Measurements from ENCODE around the gene ISOC2.
A peak's percentile ranks its signal among the peaks of the same experiment; 100 is the strongest.

Gene ISOC2, protein sequence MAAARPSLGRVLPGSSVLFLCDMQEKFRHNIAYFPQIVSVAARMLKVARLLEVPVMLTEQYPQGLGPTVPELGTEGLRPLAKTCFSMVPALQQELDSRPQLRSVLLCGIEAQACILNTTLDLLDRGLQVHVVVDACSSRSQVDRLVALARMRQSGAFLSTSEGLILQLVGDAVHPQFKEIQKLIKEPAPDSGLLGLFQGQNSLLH

DNA sequence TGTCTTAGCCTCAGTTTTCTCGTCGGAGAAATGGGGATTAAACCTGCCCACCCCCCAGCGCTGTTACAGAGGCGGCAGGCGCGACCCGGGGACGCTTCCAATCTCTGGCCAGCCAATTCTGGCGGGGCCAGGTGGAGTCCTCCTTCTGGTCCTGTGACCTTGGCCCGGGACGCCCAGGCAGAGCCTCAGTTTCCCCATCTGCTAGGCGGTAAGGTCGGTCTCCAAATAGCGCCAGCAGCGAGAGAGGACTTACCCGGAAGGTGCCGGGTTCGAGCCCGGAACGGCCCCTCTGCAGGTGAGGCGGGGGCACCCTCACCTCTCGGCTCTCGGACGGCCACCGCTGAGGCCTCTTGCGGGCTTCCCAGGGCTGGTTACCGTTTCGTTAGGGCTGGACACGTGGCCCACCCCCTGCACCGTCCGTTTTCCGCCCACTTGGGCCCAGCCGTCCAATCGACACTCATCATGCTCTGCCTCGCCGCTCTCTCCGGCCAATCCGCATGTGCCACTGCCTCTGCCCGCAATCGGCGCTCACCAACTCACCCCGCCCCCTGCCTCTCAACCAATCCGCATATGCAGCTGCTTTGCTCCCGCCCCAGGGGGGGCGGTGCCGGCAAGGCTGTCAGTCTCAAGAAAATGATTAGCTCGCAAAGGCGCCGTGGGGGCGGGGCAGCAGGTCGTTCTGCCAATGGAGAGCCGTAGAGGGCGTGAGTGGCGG lies at the start of gene ISOC2:
Gene ISOC2, minus strand, starts transcription at position 384 of the 715 bp plus-strand sequence. CDS start 5,156 bp downstream, outside the sequence.
- TF ChIP-seq, protein P1, sequence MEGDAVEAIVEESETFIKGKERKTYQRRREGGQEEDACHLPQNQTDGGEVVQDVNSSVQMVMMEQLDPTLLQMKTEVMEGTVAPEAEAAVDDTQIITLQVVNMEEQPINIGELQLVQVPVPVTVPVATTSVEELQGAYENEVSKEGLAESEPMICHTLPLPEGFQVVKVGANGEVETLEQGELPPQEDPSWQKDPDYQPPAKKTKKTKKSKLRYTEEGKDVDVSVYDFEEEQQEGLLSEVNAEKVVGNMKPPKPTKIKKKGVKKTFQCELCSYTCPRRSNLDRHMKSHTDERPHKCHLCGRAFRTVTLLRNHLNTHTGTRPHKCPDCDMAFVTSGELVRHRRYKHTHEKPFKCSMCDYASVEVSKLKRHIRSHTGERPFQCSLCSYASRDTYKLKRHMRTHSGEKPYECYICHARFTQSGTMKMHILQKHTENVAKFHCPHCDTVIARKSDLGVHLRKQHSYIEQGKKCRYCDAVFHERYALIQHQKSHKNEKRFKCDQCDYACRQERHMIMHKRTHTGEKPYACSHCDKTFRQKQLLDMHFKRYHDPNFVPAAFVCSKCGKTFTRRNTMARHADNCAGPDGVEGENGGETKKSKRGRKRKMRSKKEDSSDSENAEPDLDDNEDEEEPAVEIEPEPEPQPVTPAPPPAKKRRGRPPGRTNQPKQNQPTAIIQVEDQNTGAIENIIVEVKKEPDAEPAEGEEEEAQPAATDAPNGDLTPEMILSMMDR (IDR thresholded peaks at IDR 0.05; ENCODE audit: control extremely low read depth, extremely low read depth, low read depth, missing control alignments): no peak
- ChIA-PET CTCF (interaction anchor here (1.0 to 2.7 kb wide), 3 partner anchors 43 to 301 kb away, joined by 3 to 25 read pairs (median 3); no protein-coding TSS in a partner anchor), POLR2A (interaction anchor here (0.7 to 1.0 kb wide), 5 partner anchors 15 to 122 kb away, joined by 3 to 9 read pairs (median 4); partner anchors contain the start of genes KMT5C, NAT14, UBE2S and ZNF628)
- peak; percentile 100 for DNase-seq (ENCODE audit: extremely low spot score)

DNA sequence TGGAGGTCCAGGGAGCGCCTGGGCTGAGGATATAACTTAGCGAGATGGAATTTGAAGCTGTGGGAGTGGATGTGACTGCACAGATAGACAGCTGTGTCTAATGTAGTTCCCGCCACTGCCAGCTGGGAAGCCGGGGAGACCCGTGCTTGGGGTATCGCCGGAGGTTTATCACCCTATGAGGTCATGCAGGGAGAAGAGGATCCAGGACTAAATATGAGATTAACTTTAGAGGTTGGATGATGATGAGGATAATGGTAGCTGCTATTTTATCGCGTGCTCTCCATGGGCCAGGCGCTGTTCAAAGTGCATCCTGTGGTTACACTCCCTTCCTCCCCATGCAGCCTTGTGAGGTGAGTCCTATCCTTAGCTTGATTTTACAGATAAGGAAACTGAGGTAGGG lies 46.7 kb upstream of the ISOC2 start:
- TF ChIP-seq, protein P1 (IDR thresholded peaks at IDR 0.05; ENCODE audit: control extremely low read depth, extremely low read depth, low read depth, missing control alignments): no peak
- no peak for DNase-seq (ENCODE audit: extremely low spot score)
- ChIA-PET POLR2A (no interaction called here), CTCF (interaction anchor here (0.6 to 1.4 kb wide), 8 partner anchors 8 to 367 kb away, joined by 3 to 7 read pairs (median 3); no protein-coding TSS in a partner anchor)

DNA sequence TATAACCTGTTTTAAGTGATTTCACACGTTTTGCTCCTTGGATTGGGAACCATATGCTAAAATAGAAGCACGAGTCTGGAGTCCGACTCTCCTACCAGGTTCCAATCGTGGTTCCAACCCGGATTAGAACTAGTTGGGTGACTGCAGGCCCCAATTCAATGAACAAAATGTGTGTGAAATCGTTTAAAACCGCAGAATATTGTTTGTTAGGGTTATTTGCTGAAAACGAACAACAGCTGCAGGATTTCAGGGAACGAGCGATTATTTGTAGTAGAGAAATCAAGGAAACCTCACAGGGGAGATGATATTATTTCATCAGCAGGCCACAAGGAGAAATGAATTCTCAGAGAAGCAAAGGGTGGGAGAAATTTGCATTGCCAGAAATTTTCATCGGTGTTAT lies 43.5 kb upstream of the ISOC2 start:
- ChIA-PET CTCF (interaction anchor here (1.0 to 5.0 kb wide), 24 partner anchors 9 to 624 kb away, joined by 3 to 59 read pairs (median 8); partner anchors contain the start of genes CCDC106, ISOC2, KMT5C and NAT14), POLR2A (no interaction called here)
- DNase-seq (ENCODE audit: extremely low spot score): no peak
- TF ChIP-seq, protein P1 (IDR thresholded peaks at IDR 0.05; ENCODE audit: control extremely low read depth, extremely low read depth, low read depth, missing control alignments): no peak

DNA sequence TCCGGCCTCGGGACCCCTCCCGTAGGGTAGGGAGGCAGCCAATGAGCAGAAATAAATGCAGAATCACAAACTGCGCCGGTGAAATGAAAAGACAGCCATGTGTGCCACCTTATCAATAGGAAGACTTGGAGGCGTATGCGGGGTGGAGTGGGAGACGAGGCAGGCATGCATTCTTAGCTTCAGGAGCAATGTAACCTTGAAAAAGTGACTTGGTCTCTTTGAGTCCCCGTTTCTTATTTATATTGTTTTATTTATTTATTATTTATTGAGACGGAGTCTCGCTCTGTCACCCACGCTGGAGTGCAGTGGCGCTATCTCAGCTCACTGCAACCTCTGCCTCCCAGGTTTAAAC lies 42.8 kb upstream of the ISOC2 start:
- ChIA-PET CTCF (interaction anchor here (0.6 to 5.0 kb wide), 53 partner anchors 10 to 623 kb away, joined by 3 to 59 read pairs (median 4); partner anchors contain the start of genes CCDC106, ISOC2, KMT5C and NAT14), POLR2A (no interaction called here)
- no peak for DNase-seq (ENCODE audit: extremely low spot score)
- TF ChIP-seq, protein P1 (IDR thresholded peaks at IDR 0.05; ENCODE audit: control extremely low read depth, extremely low read depth, low read depth, missing control alignments): no peak

DNA sequence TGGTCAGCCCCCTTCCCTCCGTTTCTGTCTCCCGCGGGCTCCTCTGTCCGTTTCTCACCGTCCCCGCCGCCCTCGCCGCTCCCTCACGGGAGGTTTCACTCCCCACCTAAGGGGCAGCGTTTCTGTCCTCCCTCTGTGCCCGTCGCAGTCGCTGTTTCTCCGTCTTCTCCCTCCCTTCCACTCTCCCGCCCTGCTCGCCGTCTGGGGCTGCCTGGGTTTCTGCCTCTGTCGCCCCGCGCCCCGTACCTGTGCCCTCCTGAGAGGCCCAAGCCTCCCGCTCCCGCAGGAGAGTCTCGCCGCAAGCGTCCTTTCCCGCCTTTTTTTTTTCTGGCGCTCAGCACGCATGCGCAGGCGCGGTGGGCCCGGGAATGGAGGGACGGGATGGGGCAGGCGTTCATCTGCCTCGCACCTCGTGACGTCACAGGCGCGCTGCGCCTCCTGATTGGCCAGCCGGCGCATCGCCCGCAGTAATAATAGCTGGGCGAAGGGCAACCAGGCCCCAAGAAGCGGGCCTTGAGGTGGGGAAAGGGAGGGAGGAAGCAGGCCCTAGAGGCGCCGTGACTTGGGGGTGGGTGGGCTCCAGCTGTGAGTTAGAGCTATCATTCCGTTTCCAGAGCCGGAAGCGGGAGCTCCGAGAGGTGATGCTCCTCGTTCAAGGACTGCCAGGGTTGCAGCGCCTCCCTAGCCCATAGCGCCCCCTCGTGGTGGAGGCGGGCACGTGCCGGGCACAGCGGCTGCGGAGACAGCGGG lies 42.2 kb upstream of the ISOC2 start:
- POLR2A ChIA-PET: no interaction called here
- TF ChIP-seq, protein P1 (IDR thresholded peaks at IDR 0.05; ENCODE audit: control extremely low read depth, extremely low read depth, low read depth, missing control alignments): peak; percentile 97
- peak; percentile 99 for DNase-seq (ENCODE audit: extremely low spot score)
- CTCF ChIA-PET: interaction anchor here (0.6 to 5.0 kb wide), 55 partner anchors 10 to 1027 kb away, joined by 3 to 59 read pairs (median 4); partner anchors contain the start of genes FIZ1, ISOC2, NAT14 and PPP6R1

DNA sequence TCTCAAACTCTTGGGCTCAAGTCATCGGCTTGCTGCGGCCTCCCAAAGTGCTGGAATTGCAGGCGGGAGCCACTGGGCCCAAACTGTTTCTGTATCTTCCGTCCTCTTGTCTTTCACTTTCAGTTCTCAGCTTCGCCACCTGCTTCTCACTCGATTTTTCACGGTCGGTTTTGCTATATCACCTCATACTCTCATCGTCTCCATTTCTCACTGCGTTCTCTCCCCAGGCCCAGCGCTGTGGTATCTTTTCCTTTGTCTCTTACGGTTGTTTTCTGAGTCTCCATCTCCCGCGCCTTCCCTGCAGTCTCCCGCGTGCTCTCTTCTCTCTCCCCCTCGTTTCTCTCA lies 41.7 kb upstream of the ISOC2 start:
- ChIA-PET POLR2A (no interaction called here), CTCF (interaction anchor here (0.7 to 5.0 kb wide), 29 partner anchors 11 to 1026 kb away, joined by 3 to 59 read pairs (median 4); partner anchors contain the start of genes FIZ1, ISOC2, NAT14 and RDH13)
- TF ChIP-seq, protein P1 (IDR thresholded peaks at IDR 0.05; ENCODE audit: control extremely low read depth, extremely low read depth, low read depth, missing control alignments): no peak
- DNase-seq (ENCODE audit: extremely low spot score): no peak
